Astrocyte of the spinal cord (primary cell): ENCODE results near the gene PDE6A.

ENCODE experiments used
- DNase-seq: peaks from one replicate; pipeline ENCODE4 v3.0.0; 2011; ENCODE audit warnings: low read depth, low spot score
- H3K4me3 ChIP-seq: 2 replicates; pipeline ENCODE4 v1.5.1; 2011; ENCODE audit warnings: low read depth, mild to moderate bottlenecking, low read length, moderate library complexity
- CTCF ChIP-seq: IDR thresholded peaks from 2 replicates; pipeline ENCODE4 v1.5.1; 2012; ENCODE audit warnings: low read depth, mild to moderate bottlenecking, low read length, inconsistent platforms
- in situ Hi-C: cut with HindIII; loops from 2 replicates; pipeline ENCODE4 v1.10.0; 2017; ENCODE audit warnings: low sequenced_read_pairs

The PDE6A gene

GRCh38 chr5:149824120-149824519 lies 120.5 kb downstream of the PDE6A start:
- DNase-seq, result no peak
- no peak for TF ChIP-seq CTCF
- in situ Hi-C loops, result loop anchor here (10.0 kb wide), 1 partner anchor 189 kb away; no protein-coding TSS in a partner anchor
- no peak overlapping the region for H3K4me3 ChIP-seq

- no peak overlapping the region for H3K4me3 ChIP-seq
- no peak for TF ChIP-seq CTCF
- DNase-seq, result no peak
- in situ Hi-C loops, result loop anchor here (10.0 kb wide), 1 partner anchor 189 kb away; no protein-coding TSS in a partner anchor
These were observed 121.2 kb downstream of the PDE6A start for GRCh38 chr5:149823375-149823774.

GRCh38 chr5:149822301-149822700 lies 122.3 kb downstream of the PDE6A start:
- TF ChIP-seq CTCF, result no peak
- in situ Hi-C loops, result loop anchor here (10.0 kb wide), 1 partner anchor 188 kb away; no protein-coding TSS in a partner anchor
- DNase-seq, result no peak
- H3K4me3 ChIP-seq, result no peak overlapping the region

- TF ChIP-seq CTCF, result no peak
- DNase-seq, result no peak
- H3K4me3 ChIP-seq, result no peak overlapping the region
- in situ Hi-C loops, result loop anchor here (10.0 kb wide), 1 partner anchor 186 kb away; no protein-coding TSS in a partner anchor
These were observed 123.8 kb downstream of the PDE6A start for GRCh38 chr5:149820536-149821510.

GRCh38 chr5:149820012-149820411 lies 124.6 kb downstream of the PDE6A start:
- H3K4me3 ChIP-seq, result no peak overlapping the region
- DNase-seq, result no peak
- in situ Hi-C loops, result loop anchor here (10.0 kb wide), 1 partner anchor 185 kb away; no protein-coding TSS in a partner anchor
- TF ChIP-seq CTCF, result no peak

- DNase-seq, result no peak
- H3K4me3 ChIP-seq, result no peak overlapping the region
- in situ Hi-C loops, result no loop called here
- no peak for TF ChIP-seq CTCF
These were observed 126.5 kb downstream of the PDE6A start for GRCh38 chr5:149818116-149818515.
